OCI-LY1 (cell line): ENCODE results near the gene HERC5.

Source experiments
- H2AFZ ChIP-seq: fragments of 200-600 bp; sonication (generic), shearing (Covaris generic); 2 replicates; pipeline ENCODE4 v1.6.0; 2014; ENCODE audit warnings: antibody characterized with exemption, mild to moderate bottlenecking, low read length
- H3F3A ChIP-seq: fragments of 200-600 bp; sonication (generic), shearing (Covaris generic); 2 replicates; pipeline ENCODE4 v1.6.0; 2014; ENCODE audit warnings: mild to moderate bottlenecking, antibody characterized with exemption, low read length, moderate library complexity; ENCODE audit not compliant: insufficient read depth
- H3K27ac ChIP-seq: fragments of 200-600 bp; sonication (generic); 2 replicates; pipeline ENCODE4 v1.5.1; 2014; ENCODE audit warnings: low read length, mixed run types, mild to moderate bottlenecking, low read depth; ENCODE audit not compliant: poor library complexity, severe bottlenecking
- H3K27me3 ChIP-seq: fragments of 200-600 bp; sonication (generic); 2 replicates; pipeline ENCODE4 v1.6.0; 2014; ENCODE audit warnings: antibody characterized with exemption, mild to moderate bottlenecking, low read length, moderate library complexity; ENCODE audit not compliant: insufficient read depth
- H3K36me3 ChIP-seq: fragments of 200-600 bp; sonication (generic); 2 replicates; pipeline ENCODE4 v1.6.1; 2014; ENCODE audit warnings: mild to moderate bottlenecking, antibody characterized with exemption, low read length, moderate library complexity, mixed read lengths; ENCODE audit not compliant: insufficient read depth
- H3K4me1 ChIP-seq: fragments of 200-600 bp; sonication (generic); 2 replicates; pipeline ENCODE4 v1.5.1; 2014; ENCODE audit warnings: mild to moderate bottlenecking, low read length, moderate library complexity; ENCODE audit not compliant: insufficient read depth, severe bottlenecking
- H3K4me2 ChIP-seq: fragments of 200-600 bp; sonication (generic), shearing (Covaris generic); 2 replicates; pipeline ENCODE4 v1.6.1; 2014; ENCODE audit warnings: low read length
- H3K4me3 ChIP-seq: fragments of 200-600 bp; sonication (generic); 2 replicates; pipeline ENCODE4 v1.5.1; 2014; ENCODE audit warnings: low read length, low read depth, mild to moderate bottlenecking, mixed read lengths; ENCODE audit not compliant: poor library complexity, severe bottlenecking
- H3K79me2 ChIP-seq: fragments of 200-600 bp; shearing (Covaris generic); 2 replicates; pipeline ENCODE4 v1.6.1; 2016; ENCODE audit warnings: mixed run types, low read length, mixed read lengths; ENCODE audit not compliant: insufficient read depth
- H3K9ac ChIP-seq: fragments of 200-600 bp; sonication (generic), shearing (Covaris generic); 2 replicates; pipeline ENCODE4 v1.6.1; 2014; ENCODE audit warnings: mild to moderate bottlenecking, low read length, mixed read lengths
- H3K9me2 ChIP-seq: fragments of 200-600 bp; sonication (generic), shearing (Covaris generic); 2 replicates; pipeline ENCODE4 v1.6.1; 2014; ENCODE audit warnings: low read depth, mild to moderate bottlenecking, low read length, mixed read lengths
- H3K9me3 ChIP-seq: fragments of 200-600 bp; shearing (Covaris generic); 2 replicates; pipeline ENCODE4 v1.6.1; 2014; ENCODE audit warnings: low read length, mixed read lengths
- H4K20me1 ChIP-seq: fragments of 200-600 bp; sonication (generic), shearing (Covaris generic); 2 replicates; pipeline ENCODE4 v1.6.0; 2016; ENCODE audit warnings: mild to moderate bottlenecking, low read length; ENCODE audit not compliant: insufficient read depth
- CTCF ChIP-seq: fragments of 200-600 bp; sonication (generic), shearing (Covaris generic); IDR thresholded peaks from 2 replicates; pipeline ENCODE4 v1.5.1; 2017; ENCODE audit warnings: mild to moderate bottlenecking, antibody characterized with exemption, low read length, moderate library complexity, mixed read lengths
- EZH2 ChIP-seq: fragments of 200-600 bp; sonication (generic), shearing (Covaris generic); IDR thresholded peaks from 2 replicates; pipeline ENCODE4 v1.8.0; 2017; ENCODE audit warnings: borderline replicate concordance, mixed run types, mild to moderate bottlenecking, antibody characterized with exemption, low read length, moderate library complexity, mixed read lengths

HERC5 gene

GRCh38 chr4:88533937-88534750 is 77.2 kb downstream of the HERC5 start:
- Histone ChIP-seq H3K27ac (no peak overlapping the region), H3F3A (no peaks in the 10 kb centered on the region), H4K20me1 (no peaks in the 10 kb centered on the region), H3K27me3 (no peaks in the 10 kb centered on the region), H3K4me2 (no peak overlapping the region), H3K79me2 (no peaks in the 10 kb centered on the region), H3K9me3 (no peaks in the 10 kb centered on the region), H3K9ac (no peak overlapping the region), H3K9me2 (no peaks in the 10 kb centered on the region), H3K4me3 (no peak overlapping the region), H3K36me3 (no peaks in the 10 kb centered on the region), H2AFZ (no peak overlapping the region), H3K4me1 (no peaks in the 10 kb centered on the region)
- TF ChIP-seq EZH2 (no peak), CTCF (no peak)

GRCh38 chr4:88535090-88535755 is 78.3 kb downstream of the HERC5 start:
- no peaks in the 10 kb centered on the region for H3K9me2 ChIP-seq
- no peaks in the 10 kb centered on the region for H3K36me3 ChIP-seq
- H2AFZ ChIP-seq: no peak overlapping the region
- TF ChIP-seq CTCF (no peak), EZH2 (no peak)
- H3K79me2 ChIP-seq: no peaks in the 10 kb centered on the region
- H3K4me1 ChIP-seq: no peaks in the 10 kb centered on the region
- no peak overlapping the region for H3K27ac ChIP-seq
- no peak overlapping the region for H3K9ac ChIP-seq
- H3K9me3 ChIP-seq: no peaks in the 10 kb centered on the region
- H3F3A ChIP-seq: no peaks in the 10 kb centered on the region
- H3K27me3 ChIP-seq: no peaks in the 10 kb centered on the region
- no peak overlapping the region for H3K4me3 ChIP-seq
- no peak overlapping the region for H3K4me2 ChIP-seq
- H4K20me1 ChIP-seq: no peaks in the 10 kb centered on the region

- Histone ChIP-seq H3K27me3 (no peaks in the 10 kb centered on the region), H3K79me2 (no peaks in the 10 kb centered on the region), H4K20me1 (no peaks in the 10 kb centered on the region), H3K9ac (no peak overlapping the region), H3K4me2 (no peak overlapping the region), H3K9me3 (no peaks in the 10 kb centered on the region), H3K36me3 (no peaks in the 10 kb centered on the region), H3K27ac (no peak overlapping the region), H2AFZ (no peak overlapping the region), H3K9me2 (no peaks in the 10 kb centered on the region), H3F3A (no peaks in the 10 kb centered on the region), H3K4me3 (no peak overlapping the region), H3K4me1 (no peaks in the 10 kb centered on the region)
- TF ChIP-seq CTCF: no peak
- TF ChIP-seq EZH2: no peak
Measured at GRCh38 chr4:88537709-88538108, 80.8 kb downstream of the HERC5 start.
